Mesenchymal stem cell (in vitro differentiated cells and primary cell): ENCODE measurements around the gene SMIM21. TPM values are rescaled to one million over a fixed set of nuclear protein-coding genes. Genes with fewer than 3 reads are reported as not detected.

Experiments used
- DNase-seq: peaks from one replicate; pipeline ENCODE4 v3.0.0-alpha.2; 2013
- H2AFZ ChIP-seq: one replicate; pipeline ENCODE4 v1.6.1; 2013; ENCODE audit warnings: low read depth, mild to moderate bottlenecking, control low read depth, inconsistent platforms, low read length, moderate library complexity
- H2AK5ac ChIP-seq: 2 replicates; pipeline ENCODE4 v1.6.1; 2013; ENCODE audit warnings: low read length, moderate library complexity, mild to moderate bottlenecking, inconsistent platforms; ENCODE audit not compliant: severe bottlenecking
- H2BK120ac ChIP-seq: one replicate; pipeline ENCODE4 v1.6.1; 2013; ENCODE audit warnings: low read depth, mild to moderate bottlenecking, inconsistent platforms, low read length, moderate library complexity
- H2BK12ac ChIP-seq, 2 experiments: one replicate each; pipeline ENCODE4 v1.6.1; 2013; ENCODE audit warnings: inconsistent platforms in 2 of 2, low read length in 2 of 2, mild to moderate bottlenecking in 2 of 2, moderate library complexity in 2 of 2, control low read depth in 1 of 2
- H2BK15ac ChIP-seq: one replicate; pipeline ENCODE4 v1.6.1; 2013; ENCODE audit warnings: mild to moderate bottlenecking, low read depth, inconsistent platforms; ENCODE audit not compliant: poor library complexity, severe bottlenecking
- H2BK5ac ChIP-seq: 2 replicates; pipeline ENCODE4 v1.6.1; 2013; ENCODE audit warnings: low read depth, mild to moderate bottlenecking, low read length, control low read depth, inconsistent platforms; ENCODE audit not compliant: poor library complexity, severe bottlenecking
- H3K14ac ChIP-seq, 2 experiments: one replicate each; pipeline ENCODE4 v1.6.1; 2013; ENCODE audit warnings: inconsistent platforms in 2 of 2, low read length in 2 of 2, control low read depth in 1 of 2, mild to moderate bottlenecking in 1 of 2, moderate library complexity in 1 of 2
- H3K18ac ChIP-seq, 2 experiments: one replicate each; pipeline ENCODE4 v1.6.1; 2013; ENCODE audit warnings: inconsistent platforms in 2 of 2, low read length in 2 of 2, control low read depth in 1 of 2, low read depth in 1 of 2, mild to moderate bottlenecking in 1 of 2
- H3K23ac ChIP-seq, 2 experiments: one replicate each; pipeline ENCODE4 v1.6.1; 2013; ENCODE audit warnings: inconsistent platforms in 2 of 2, low read length in 2 of 2, mild to moderate bottlenecking in 2 of 2, moderate library complexity in 2 of 2, control low read depth in 1 of 2
- H3K27ac ChIP-seq: 2 replicates; pipeline ENCODE4 v1.5.1; 2013; ENCODE audit warnings: mild to moderate bottlenecking, moderate library complexity, low read length, control low read depth, inconsistent platforms; ENCODE audit not compliant: poor library complexity, severe bottlenecking
- H3K27me3 ChIP-seq, 2 experiments: 2 replicates each; pipeline versions ENCODE4 v1.6.1 to v1.7.0; 2013; ENCODE audit warnings: low read length in 2 of 2, mild to moderate bottlenecking in 2 of 2, moderate library complexity in 2 of 2, control low read depth in 1 of 2, inconsistent platforms in 1 of 2; ENCODE audit not compliant: control insufficient read depth in 1 of 2, insufficient read depth in 1 of 2
- H3K36me3 ChIP-seq, 2 experiments: 2 replicates each; pipeline versions ENCODE4 v1.6.1 to v1.7.0; 2013; ENCODE audit warnings: low read length in 2 of 2, control low read depth in 1 of 2, inconsistent platforms in 1 of 2, low read depth in 1 of 2, mild to moderate bottlenecking in 1 of 2; ENCODE audit not compliant: insufficient read depth in 2 of 2, control insufficient read depth in 1 of 2
- H3K4ac ChIP-seq, 2 experiments: one replicate each; pipeline ENCODE4 v1.6.1; 2013; ENCODE audit warnings: inconsistent platforms in 2 of 2, low read length in 2 of 2, mild to moderate bottlenecking in 2 of 2, moderate library complexity in 2 of 2, control low read depth in 1 of 2, low read depth in 1 of 2
- H3K4me1 ChIP-seq: 2 replicates; pipeline ENCODE4 v1.6.1; 2013; ENCODE audit warnings: low read depth, low read length, control low read depth; ENCODE audit not compliant: control insufficient read depth, insufficient read depth
- H3K4me2 ChIP-seq: 2 replicates; pipeline ENCODE4 v1.6.1; 2013; ENCODE audit warnings: low read length, mild to moderate bottlenecking, inconsistent platforms; ENCODE audit not compliant: poor library complexity, severe bottlenecking
- H3K4me3 ChIP-seq, 2 experiments: 2 replicates each; pipeline versions ENCODE4 v1.5.1 to v1.7.0; 2013; ENCODE audit warnings: low read length in 2 of 2, mild to moderate bottlenecking in 2 of 2, control low read depth in 1 of 2, low read depth in 1 of 2; ENCODE audit not compliant: insufficient read depth in 1 of 2
- H3K79me1 ChIP-seq: replicated peaks from 2 replicates; pipeline ENCODE4 v1.6.1; 2013; ENCODE audit warnings: mild to moderate bottlenecking, control low read depth, low read length, inconsistent platforms; ENCODE audit not compliant: poor library complexity, severe bottlenecking
- H3K9ac ChIP-seq: 2 replicates; pipeline ENCODE4 v1.7.0; 2013; ENCODE audit warnings: mild to moderate bottlenecking, low read length, moderate library complexity
- H3K9me3 ChIP-seq: 2 replicates; pipeline ENCODE4 v1.7.0; 2013; ENCODE audit warnings: mild to moderate bottlenecking, low read length; ENCODE audit not compliant: control insufficient read depth
- H4K8ac ChIP-seq: one replicate; pipeline ENCODE4 v1.6.1; 2013; ENCODE audit warnings: inconsistent platforms, mild to moderate bottlenecking, low read length, moderate library complexity
- H4K91ac ChIP-seq: one replicate; pipeline ENCODE4 v1.6.1; 2013; ENCODE audit warnings: mild to moderate bottlenecking, low read length, inconsistent platforms
- WGBS: methylation state at CpG from one replicate; pipeline ENCODE4 v1.1.7; 2013; ENCODE audit warnings: mixed read lengths; 5-methylcytosine and 5-hydroxymethylcytosine counted together
- polyA plus RNA-seq, 2 experiments: library from polyadenylated mRNA; stranded (reverse); fragments of 200-250 nt; gene quantifications; one replicate each; pipeline ENCODE4 v1.2.3, GENCODE V29; 2013

SMIM21 gene
- not detected for polyA plus RNA-seq (2013, experiment 1 of 2)
- polyA plus RNA-seq (2013, experiment 2 of 2) = not detected

- Histone ChIP-seq H2BK5ac (no peak within 1 kb of the TSS), H3K14ac (no peak within 1 kb of the TSS), H3K79me1 (no peaks in the 10 kb centered on the region), H2BK120ac (no peak within 1 kb of the TSS), H3K9ac (no peak within 1 kb of the TSS), H3K27ac (no peak within 1 kb of the TSS), H2BK12ac (no peak within 1 kb of the TSS), H3K27me3 (peaks cover 0 to 22% of the 10 kb centered on the region in 2 experiments), H3K4me2 (no peak within 1 kb of the TSS), H2AK5ac (no peak within 1 kb of the TSS), H3K4ac (no peak within 1 kb of the TSS), H4K8ac (no peak within 1 kb of the TSS), H3K18ac (no peak within 1 kb of the TSS), H2BK15ac (no peak within 1 kb of the TSS), H3K9me3 (no peaks in the 10 kb centered on the region), H3K23ac (no peak within 1 kb of the TSS), H2AFZ (no peak within 1 kb of the TSS), H3K4me1 (no peaks in the 10 kb centered on the region), H3K36me3 (no peaks in the 10 kb centered on the region), H4K91ac (no peak within 1 kb of the TSS), H3K4me3 (no peak within 1 kb of the TSS)
- 57% methylated on average over 3 of the region's 4 CpGs for WGBS
- DNase-seq = no peak
Observed at GRCh38 chr18:75427603-75428002, at the start of gene SMIM21. Gene SMIM21, minus strand, starts transcription at chr18:75427703. Its CDS starts 140 bp downstream, at chr18:75427563.

GRCh38 chr18:75475228-75475627 is 47.7 kb upstream of the SMIM21 start:
- Histone ChIP-seq H2BK12ac (no peak overlapping the region), H2BK15ac (no peak overlapping the region), H3K4ac (no peak overlapping the region), H4K8ac (no peak overlapping the region), H3K23ac (no peak overlapping the region), H3K27me3 (peaks cover 0 to 6% of the 10 kb centered on the region in 2 experiments), H2AFZ (no peak overlapping the region), H3K9ac (no peak overlapping the region), H3K27ac (no peak overlapping the region), H3K9me3 (no peaks in the 10 kb centered on the region), H2BK120ac (no peak overlapping the region), H3K18ac (no peak overlapping the region), H4K91ac (no peak overlapping the region), H2AK5ac (no peak overlapping the region), H3K4me1 (no peaks in the 10 kb centered on the region), H3K4me2 (no peak overlapping the region), H3K4me3 (no peak overlapping the region), H3K36me3 (no peaks in the 10 kb centered on the region), H3K14ac (no peak overlapping the region), H2BK5ac (no peak overlapping the region), H3K79me1 (no peaks in the 10 kb centered on the region)
- WGBS = 92% methylated on average over 2 of the region's 2 CpGs
- DNase-seq = peak; percentile 55

GRCh38 chr18:75474332-75474731 is 46.8 kb upstream of the SMIM21 start:
- Histone ChIP-seq H3K18ac (no peak overlapping the region), H2AFZ (no peak overlapping the region), H2AK5ac (no peak overlapping the region), H2BK15ac (no peak overlapping the region), H4K91ac (no peak overlapping the region), H3K79me1 (no peaks in the 10 kb centered on the region), H3K14ac (no peak overlapping the region), H2BK5ac (no peak overlapping the region), H3K4me1 (no peaks in the 10 kb centered on the region), H3K4me2 (no peak overlapping the region), H3K9ac (no peak overlapping the region), H2BK120ac (no peak overlapping the region), H2BK12ac (no peak overlapping the region), H4K8ac (no peak overlapping the region), H3K9me3 (no peaks in the 10 kb centered on the region), H3K27ac (no peak overlapping the region), H3K36me3 (no peaks in the 10 kb centered on the region), H3K4ac (no peak overlapping the region), H3K27me3 (peaks cover 0 to 6% of the 10 kb centered on the region in 2 experiments), H3K4me3 (no peak overlapping the region), H3K23ac (no peak overlapping the region)
- WGBS = 75% methylated on average over 1 of the region's 2 CpGs
- DNase-seq = no peak

GRCh38 chr18:75473316-75473715 is 45.8 kb upstream of the SMIM21 start:
- no peak overlapping the region for H2BK120ac ChIP-seq
- DNase-seq = no peak
- H3K36me3 ChIP-seq = no peaks in the 10 kb centered on the region
- no peak overlapping the region for H2BK12ac ChIP-seq
- no peak overlapping the region for H3K4me3 ChIP-seq
- no peak overlapping the region for H3K4me2 ChIP-seq
- H4K91ac ChIP-seq = no peak overlapping the region
- H3K27ac ChIP-seq = no peak overlapping the region
- H2BK5ac ChIP-seq = no peak overlapping the region
- no peaks in the 10 kb centered on the region for H3K4me1 ChIP-seq
- H2BK15ac ChIP-seq = no peak overlapping the region
- no peak overlapping the region for H3K14ac ChIP-seq
- no peaks in the 10 kb centered on the region for H3K79me1 ChIP-seq
- no peak overlapping the region for H2AFZ ChIP-seq
- H3K4ac ChIP-seq = no peak overlapping the region
- WGBS = 93% methylated on average over 4 of the region's 4 CpGs
- H2AK5ac ChIP-seq = no peak overlapping the region
- H4K8ac ChIP-seq = no peak overlapping the region
- H3K27me3 ChIP-seq = peaks cover 0 to 6% of the 10 kb centered on the region in 2 experiments
- no peaks in the 10 kb centered on the region for H3K9me3 ChIP-seq
- H3K18ac ChIP-seq = no peak overlapping the region
- no peak overlapping the region for H3K23ac ChIP-seq
- no peak overlapping the region for H3K9ac ChIP-seq
